HCT116 (cell line): Measurements from ENCODE around the gene NINJ2. TPM values are rescaled to one million over a fixed set of nuclear protein-coding genes. Genes with fewer than 3 reads are reported as not detected.

ENCODE experiments used
- ATAC-seq: fragments of 200-7000 bp; cut with Tn5 transposase; 2 replicates; pipeline ENCODE4 v1.9.1; 2020; ENCODE audit warnings: mild to moderate bottlenecking, moderate library complexity
- BruUV-seq: library from RNA; stranded (reverse); fragments of 400-500 nt; replicated peaks from 2 replicates; lab custom pipeline; 2021; lab: Mats Ljungman, UMichigan
- CTCF ChIA-PET: fragments of 300-600 bp; sonication (Branson Sonifier 250); formaldehyde crosslinking; loops from one replicate; lab custom pipeline; 2021; ENCODE audit warnings: antibody characterized with exemption; lab: Charles Lee
- POLR2A ChIA-PET: fragments of 300-600, 350-600 bp; sonication (Branson Sonifier 250); formaldehyde crosslinking; loops from one replicate; lab custom pipeline; 2021; ENCODE audit warnings: antibody characterized with exemption; lab: Charles Lee
- RAD21 ChIA-PET, 2 experiments: fragments of 300-600 bp; sonication (Branson Sonifier 250); formaldehyde crosslinking; loops; one replicate each; lab custom pipeline; 2023; ENCODE audit warnings: low total read pairs in 2 of 2; ENCODE audit not compliant: uncharacterized antibody in 2 of 2, unreplicated experiment in 2 of 2, low non-redundant PET in 1 of 2; lab: Charles Lee
- DNase-seq: peaks from one replicate; pipeline ENCODE4 v3.0.0-alpha.2; 2010; ENCODE audit warnings: low read depth, low spot score
- H2AFZ ChIP-seq: fragments of 200-600 bp; shearing (Covaris generic), sonication (generic); 2 replicates; pipeline ENCODE4 v1.6.1; 2017; ENCODE audit warnings: low read depth, mixed run types, mixed read lengths, antibody characterized with exemption, low read length; ENCODE audit not compliant: poor library complexity, severe bottlenecking
- H3K27ac ChIP-seq: 2 replicates; pipeline ENCODE4 v1.5.1; 2012; ENCODE audit warnings: low read depth, low read length
- H3K27me3 ChIP-seq: fragments of 200-600 bp; sonication (generic); 2 replicates; pipeline ENCODE4 v1.6.1; 2016; ENCODE audit warnings: mixed run types, low read length, mixed read lengths; ENCODE audit not compliant: insufficient read depth
- H3K36me3 ChIP-seq, 2 experiments: fragments of 200-500 bp in 1 of 2; fragments of 200-600 bp in 1 of 2; sonication (Bioruptor generic) in 1 of 2; sonication (generic) in 1 of 2; 2 replicates each; pipeline versions ENCODE4 v1.5.1 to v1.6.1; 2014 to 2016; ENCODE audit warnings: low read length in 2 of 2, inconsistent platforms in 1 of 2, mixed read lengths in 1 of 2, mixed run types in 1 of 2; ENCODE audit not compliant: insufficient read depth in 2 of 2, control insufficient read depth in 1 of 2
- H3K4me1 ChIP-seq, 2 experiments: fragments of 200-600 bp in 1 of 2; sonication (generic) in 1 of 2; 2 replicates each; pipeline versions ENCODE4 v1.5.1 to v1.6.1; 2012 to 2017; ENCODE audit warnings: low read length in 2 of 2, inconsistent platforms in 1 of 2, mild to moderate bottlenecking in 1 of 2, mixed read lengths in 1 of 2, mixed run types in 1 of 2, moderate library complexity in 1 of 2; ENCODE audit not compliant: insufficient read depth in 2 of 2, control insufficient read depth in 1 of 2
- H3K4me2 ChIP-seq: fragments of 200-600 bp; sonication (generic); 2 replicates; pipeline ENCODE4 v1.6.1; 2017; ENCODE audit warnings: mixed run types, low read length, mixed read lengths
- H3K4me3 ChIP-seq, 2 experiments: fragments of 200-600 bp in 1 of 2; sonication (generic) in 1 of 2; replicated peaks in 1 of 2; 2 replicates each; pipeline ENCODE4 v1.5.1; 2011 to 2016; ENCODE audit warnings: low read length in 2 of 2, control low read depth in 1 of 2, low read depth in 1 of 2, mild to moderate bottlenecking in 1 of 2, mixed read lengths in 1 of 2, mixed run types in 1 of 2
- H3K79me2 ChIP-seq: fragments of 200-600 bp; sonication (generic); 2 replicates; pipeline ENCODE4 v1.6.1; 2017; ENCODE audit warnings: mild to moderate bottlenecking, mixed run types, low read length, moderate library complexity, mixed read lengths; ENCODE audit not compliant: insufficient read depth
- H3K9ac ChIP-seq: fragments of 200-600 bp; sonication (generic); 2 replicates; pipeline ENCODE4 v1.6.1; 2016; ENCODE audit warnings: low read length, mixed read lengths
- H3K9me2 ChIP-seq: fragments of 200-600 bp; sonication (generic), shearing (Covaris generic); 2 replicates; pipeline ENCODE4 v1.6.1; 2017; ENCODE audit warnings: mixed run types, mild to moderate bottlenecking, moderate library complexity; ENCODE audit not compliant: insufficient read depth
- H3K9me3 ChIP-seq, 2 experiments: fragments of 200-500 bp in 1 of 2; fragments of 200-600 bp in 1 of 2; sonication (Bioruptor generic) in 1 of 2; sonication (generic) in 1 of 2; 2 replicates each; pipeline ENCODE4 v1.6.1; 2014 to 2017; ENCODE audit warnings: low read length in 2 of 2, mixed read lengths in 2 of 2, inconsistent platforms in 1 of 2, low read depth in 1 of 2, mild to moderate bottlenecking in 1 of 2, mixed run types in 1 of 2, moderate library complexity in 1 of 2; ENCODE audit not compliant: control insufficient read depth in 1 of 2, insufficient read depth in 1 of 2
- H4K20me1 ChIP-seq: fragments of 200-600 bp; sonication (generic), shearing (Covaris generic); 2 replicates; pipeline ENCODE4 v1.6.1; 2017; ENCODE audit warnings: mixed run types, mild to moderate bottlenecking, moderate library complexity; ENCODE audit not compliant: insufficient read depth
- CTCF ChIP-seq, 3 experiments: fragments of 200-600 bp in 1 of 3; sonication (generic) in 1 of 3; IDR thresholded peaks in 2 of 3; conservative IDR thresholded peaks in 1 of 3; 2 replicates each; pipeline ENCODE4 v1.5.1; 2012 to 2017; ENCODE audit warnings: low read depth in 2 of 3, low read length in 2 of 3, antibody characterized with exemption in 1 of 3, borderline replicate concordance in 1 of 3, control low read depth in 1 of 3, mild to moderate bottlenecking in 1 of 3, mixed read lengths in 1 of 3, mixed run types in 1 of 3, moderate library complexity in 1 of 3; ENCODE audit not compliant: insufficient read depth in 1 of 3
- JUND ChIP-seq: IDR thresholded peaks from 2 replicates; pipeline ENCODE4 v1.6.1; 2012
- RAD21 ChIP-seq: IDR thresholded peaks from 2 replicates; pipeline ENCODE4 v1.6.1; 2012; ENCODE audit warnings: low read depth, mild to moderate bottlenecking
- SP1 ChIP-seq: IDR thresholded peaks from 2 replicates; pipeline ENCODE4 v1.6.1; 2012; ENCODE audit warnings: low read depth
- TCF7L2 ChIP-seq: IDR thresholded peaks from 2 replicates; pipeline ENCODE4 v1.7.0; 2011; ENCODE audit warnings: borderline replicate concordance, inconsistent platforms; ENCODE audit not compliant: insufficient read depth, insufficient read length; ENCODE audit errors: extremely low read depth
- intact Hi-C: fragments of 100-400 bp; cut with micrococcal nuclease; formaldehyde crosslinking; loops from 2 replicates; pipeline ENCODE4 v1.10.0; 2022
- total RNA-seq: library from RNA; stranded (reverse); gene quantifications from one replicate; pipeline ENCODE4 v1.2.1, GENCODE V29; 2021; ENCODE audit not compliant: unreplicated experiment

The NINJ2 gene
- total RNA-seq, 1 experiment from 2014 or later, result not detected

GRCh38 chr12:546920-547845 is 116.1 kb downstream of the NINJ2 start:
- no peak overlapping the region for H3K4me3 ChIP-seq
- TF ChIP-seq RAD21 (peak; percentile 100), CTCF (IDR thresholded peaks at IDR 0.05 in 2 of 3, conservative IDR thresholded peaks at IDR 0.05 in 1 of 3; ENCODE audit: borderline replicate concordance in 1 of 3, insufficient read depth in 1 of 3, low read depth in 2 of 3, low read length in 2 of 3) (peak; percentile 97 to 99 (median 97)), TCF7L2 (no peak), JUND (no peak), SP1 (no peak)
- TF ChIP-seq, all 23 proteins: peak for 2
- Histone ChIP-seq H2AFZ (no peak overlapping the region), H3K4me1 (peaks cover 0 to 4% of the 10 kb centered on the region in 2 experiments; a peak in 1 of 4 replicates), H3K27ac (no peak overlapping the region), H3K36me3 (no peaks in the 10 kb centered on the region), H3K9me3 (no peaks in the 10 kb centered on the region), H3K79me2 (no peaks in the 10 kb centered on the region), H4K20me1 (no peaks in the 10 kb centered on the region), H3K27me3 (no peaks in the 10 kb centered on the region), H3K4me2 (peak overlapping the region; percentile 16; the same call in 1 of the 2 replicates), H3K9ac (no peak overlapping the region), H3K9me2 (no peaks in the 10 kb centered on the region)
- ChIA-PET CTCF (interaction anchor here (0.7 to 2.6 kb wide), 7 partner anchors 9 to 1036 kb away, joined by 3 to 22 read pairs (median 4); no protein-coding TSS in a partner anchor), POLR2A (no interaction called here), RAD21 (interaction anchor here (0.6 to 1.5 kb wide), 3 partner anchors 17 to 105 kb away, joined by 3 read pairs; no protein-coding TSS in a partner anchor)
- DNase-seq, result peak; percentile 34
- peak; percentile 97 for ATAC-seq
- no TSS peak for BruUV-seq
- intact Hi-C loops, result loop anchor here (1.0 kb wide), 1 partner anchor 105 kb away; no protein-coding TSS in a partner anchor
